Endometrial microvascular endothelial cells (primary cell): ENCODE data around the gene CASP5. TPM values are rescaled to one million over a fixed set of nuclear protein-coding genes. Genes with fewer than 3 reads are reported as not detected.
"Not testable (repeated sequence)": the region's sequence is repeated elsewhere in the genome, so short reads cannot be mapped to it uniquely, and the experiment has no call there.

ENCODE experiments used
- in situ Hi-C: cut with HindIII; loops from 2 replicates; pipeline ENCODE4 v1.10.0; 2017; ENCODE audit warnings: low sequenced_read_pairs, low pct_unique_long_range_greater_than_20kb; ENCODE audit errors: inconsistent ontology term
- total RNA-seq: library from RNA; depleted of rRNA; stranded (reverse); fragments of >200 nt; gene quantifications from one replicate; pipeline ENCODE4 v1.2.3, GENCODE V29; 2015; ENCODE audit errors: inconsistent ontology term

Gene CASP5
- total RNA-seq, 1 donor from 2014 or later: not detected

DNA sequence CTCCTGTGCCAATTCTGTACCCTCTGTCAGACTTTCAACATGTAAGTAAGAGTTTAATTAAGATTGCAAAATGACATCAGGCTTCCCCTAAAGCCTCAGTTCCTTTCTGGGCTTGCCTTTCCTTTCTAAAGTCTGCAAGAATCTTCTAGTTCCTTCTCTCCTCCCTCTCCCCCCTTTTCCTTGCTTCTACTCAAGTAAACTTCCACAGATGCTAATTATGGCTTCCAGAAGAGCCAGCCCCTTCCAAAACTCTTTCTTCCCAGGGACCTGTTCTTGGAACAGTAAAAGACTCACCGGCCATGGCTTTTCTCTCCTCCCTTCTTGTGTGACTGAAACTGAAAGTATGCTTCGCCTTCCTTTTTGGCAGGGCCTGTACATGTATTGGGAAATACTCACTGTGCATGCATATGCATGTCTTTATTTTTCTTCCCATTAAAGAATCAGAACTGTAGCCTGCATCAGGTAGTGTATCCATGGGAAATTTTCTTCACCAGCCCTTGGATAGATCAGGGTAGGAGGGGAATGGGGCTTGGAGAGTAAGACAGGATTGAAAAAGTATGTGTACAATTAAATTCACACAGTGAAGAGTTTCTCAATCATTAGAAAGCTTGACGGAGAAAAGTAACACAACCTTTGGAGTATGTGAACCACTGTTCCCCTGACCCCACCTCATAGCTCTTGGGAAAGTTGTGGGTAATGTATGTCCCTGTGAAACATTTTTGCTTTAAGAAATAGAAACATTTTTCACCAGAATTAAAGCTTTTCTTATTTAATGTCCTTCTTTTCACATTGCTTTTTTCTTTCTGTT, 12.0 kb upstream of the CASP5 start, which contains the start of gene CASP1:
Gene CASP1 (minus strand): TSS at position 332 of the 808 bp plus-strand sequence. CDS start 31 bp downstream, at position 301.
- in situ Hi-C loops: no loop called here

DNA sequence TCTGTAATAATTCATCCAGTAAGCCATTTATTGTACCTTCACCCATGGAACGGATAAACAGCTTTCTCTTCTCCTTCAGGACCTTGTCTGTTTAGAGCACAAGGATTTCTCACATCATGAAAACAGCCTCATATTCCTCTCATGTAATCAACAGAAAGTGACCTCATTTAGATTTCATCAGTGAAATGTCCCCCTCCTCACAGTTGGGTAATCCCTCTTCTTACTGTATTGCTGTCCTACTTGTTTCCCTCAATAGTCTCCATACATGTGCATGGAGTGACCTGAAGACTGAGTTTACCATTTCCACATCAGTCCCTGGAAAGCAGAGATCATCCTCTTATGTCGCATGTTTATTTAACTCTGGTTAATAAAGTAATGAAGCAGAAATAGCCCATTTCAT, 11.4 kb upstream of the CASP5 start:
- in situ Hi-C loops: not testable (repeated sequence)

DNA sequence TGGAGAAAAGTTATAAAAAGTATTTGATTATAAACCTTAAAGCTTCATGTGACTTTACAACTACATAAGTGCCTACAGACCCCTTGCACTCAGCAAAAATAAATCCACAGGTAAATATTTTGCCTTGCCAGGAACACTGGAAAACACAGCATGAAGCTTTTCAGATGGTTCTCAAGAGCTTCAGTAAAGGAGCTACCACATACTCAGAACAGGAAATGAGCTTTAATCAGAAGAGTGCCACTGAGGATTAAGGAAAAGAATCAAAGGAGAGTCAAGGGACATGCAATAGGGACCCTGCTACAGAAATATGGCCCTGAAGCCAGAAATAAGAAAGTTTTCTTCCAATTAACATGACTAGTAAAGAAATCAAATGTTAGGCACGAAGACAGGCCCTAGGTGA, 10.8 kb upstream of the CASP5 start:
- in situ Hi-C loops: no loop called here

DNA sequence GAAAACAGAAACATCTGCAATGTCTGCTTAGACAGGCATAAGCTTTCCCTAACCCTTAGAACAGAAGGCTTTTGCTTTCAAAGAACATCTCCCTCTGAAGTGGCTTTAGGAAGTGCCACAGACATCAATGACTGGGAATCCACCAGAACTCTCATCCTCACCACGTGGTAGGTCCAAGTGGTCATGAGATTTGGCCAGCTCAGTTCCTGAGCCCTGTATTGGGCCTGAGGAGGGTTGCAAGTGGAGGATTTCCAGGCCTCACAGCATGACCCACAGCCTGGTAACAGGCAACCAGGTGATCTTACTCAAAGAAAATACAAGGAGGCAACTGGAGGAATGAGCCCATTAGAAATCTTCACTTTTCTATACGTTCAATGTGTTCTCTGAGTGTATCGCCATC, 10.4 kb upstream of the CASP5 start:
- in situ Hi-C loops: no loop called here

DNA sequence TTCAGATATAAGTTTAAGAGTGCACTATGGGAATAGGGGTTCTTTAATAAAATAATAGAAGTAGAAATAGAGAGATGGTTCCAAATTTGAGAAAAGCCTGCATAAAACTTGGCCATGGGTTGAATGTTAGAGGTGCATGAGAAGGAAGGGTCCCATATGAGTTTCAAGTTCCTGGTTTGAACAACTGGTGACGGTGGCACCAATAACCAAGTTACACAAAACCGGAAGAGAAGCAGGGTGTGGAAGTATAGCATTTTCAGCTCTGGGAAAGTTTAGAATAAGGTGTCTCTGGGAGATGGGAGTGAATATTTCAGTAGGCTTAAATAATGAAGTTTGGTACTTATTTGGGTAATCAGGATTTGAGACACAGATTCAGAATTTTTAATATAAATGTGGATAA, 9.5 kb upstream of the CASP5 start:
- in situ Hi-C loops: no loop called here

- in situ Hi-C loops: no loop called here
Observed at GRCh38 chr11:105027678-105028077, 4.7 kb upstream of the CASP5 start.

- in situ Hi-C loops: no loop called here
Observed at GRCh38 chr11:105024394-105024793, 1.4 kb upstream of the CASP5 start.

GRCh38 chr11:105022527-105022926, 441 bp downstream of the CASP5 start:
- in situ Hi-C loops: no loop called here

GRCh38 chr11:105007463-105007862, 15.5 kb downstream of the CASP5 start:
- in situ Hi-C loops: no loop called here

GRCh38 chr11:105005451-105005845, 17.5 kb downstream of the CASP5 start:
- in situ Hi-C loops: no loop called here

DNA sequence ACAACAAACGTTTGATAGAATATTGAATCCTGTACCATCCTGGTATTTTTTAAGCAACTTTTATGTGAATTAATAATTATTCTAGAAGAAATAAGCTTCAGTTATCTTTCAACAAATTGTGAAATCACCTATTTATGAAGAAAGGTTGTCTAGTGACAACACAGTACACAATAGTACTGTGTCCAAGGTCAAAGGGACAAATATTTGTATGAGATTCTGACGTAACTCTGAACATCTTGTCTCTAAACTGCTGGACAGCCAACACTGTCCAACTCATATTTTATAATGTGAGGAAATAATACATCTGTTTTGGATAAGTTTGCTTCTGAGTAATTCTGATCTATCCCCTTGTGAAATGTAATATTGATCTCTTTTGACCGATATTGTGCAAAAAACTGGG, 18.9 kb downstream of the CASP5 start:
- in situ Hi-C loops: no loop called here

GRCh38 chr11:105003151-105003550, 19.8 kb downstream of the CASP5 start:
- in situ Hi-C loops: no loop called here

DNA sequence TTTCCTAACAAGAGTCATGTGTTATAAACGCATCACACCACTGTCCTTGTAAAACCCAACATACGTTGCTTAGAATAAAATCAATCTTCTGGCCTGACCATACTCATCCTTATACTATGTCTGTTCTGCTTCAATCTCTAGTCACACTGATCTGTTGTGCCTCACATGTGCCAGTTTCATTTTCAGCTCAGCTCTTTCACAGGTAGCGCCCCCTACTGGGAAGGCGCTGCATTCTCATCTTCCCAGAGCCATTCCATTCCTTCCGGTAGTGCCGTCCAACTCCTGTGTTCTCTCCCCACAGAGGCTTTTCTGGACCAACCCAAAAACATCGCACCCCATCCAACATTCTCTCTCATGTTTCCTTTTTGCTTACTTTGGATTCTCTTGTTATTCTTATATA, 22.2 kb downstream of the CASP5 start:
- in situ Hi-C loops: no loop called here

- in situ Hi-C loops: no loop called here
Observed at GRCh38 chr11:105000167-105000566, 22.8 kb downstream of the CASP5 start.

GRCh38 chr11:104999721-105000120, 23.2 kb downstream of the CASP5 start:
- in situ Hi-C loops: no loop called here

- in situ Hi-C loops: no loop called here
Observed at GRCh38 chr11:104997288-104997687, 25.7 kb downstream of the CASP5 start.

DNA sequence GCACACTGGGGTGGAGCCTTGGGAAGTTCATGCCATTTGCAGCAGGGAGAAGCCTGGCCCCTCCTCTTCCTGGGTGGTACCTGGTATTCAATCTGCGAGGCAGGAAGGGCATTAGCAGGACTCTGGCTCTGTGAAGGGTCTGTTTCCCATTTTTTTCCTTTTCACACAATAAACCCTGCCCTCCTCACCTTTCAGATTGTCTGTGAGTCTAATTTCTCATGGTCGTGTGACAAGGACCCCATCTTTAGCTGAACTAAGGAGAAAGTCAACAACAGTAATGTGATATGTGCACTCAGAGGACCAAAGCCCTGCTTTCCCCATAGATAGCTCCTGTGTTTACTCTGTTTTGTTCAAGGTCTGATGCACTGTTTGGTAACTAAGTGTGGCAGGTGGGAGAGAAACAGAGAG, 28.0 kb downstream of the CASP5 start:
- in situ Hi-C loops: no loop called here

DNA sequence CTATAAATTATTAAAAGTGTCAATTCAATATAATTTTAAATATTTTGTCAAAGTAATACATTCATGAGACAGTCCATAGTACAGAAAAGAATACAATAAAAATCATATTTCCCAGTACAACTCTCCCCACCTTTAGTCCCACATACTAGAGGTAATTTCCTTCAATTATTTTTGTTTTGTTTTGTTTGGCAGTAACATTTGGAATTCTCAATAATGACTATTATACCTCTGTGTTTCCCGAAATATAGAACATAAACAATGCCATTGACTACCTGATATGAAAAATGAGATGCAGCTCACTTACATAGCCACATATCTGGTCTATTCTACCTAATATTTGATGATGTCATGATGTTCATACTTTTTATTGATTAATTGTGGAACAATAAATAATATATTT, 30.2 kb downstream of the CASP5 start:
- in situ Hi-C loops: no loop called here

DNA sequence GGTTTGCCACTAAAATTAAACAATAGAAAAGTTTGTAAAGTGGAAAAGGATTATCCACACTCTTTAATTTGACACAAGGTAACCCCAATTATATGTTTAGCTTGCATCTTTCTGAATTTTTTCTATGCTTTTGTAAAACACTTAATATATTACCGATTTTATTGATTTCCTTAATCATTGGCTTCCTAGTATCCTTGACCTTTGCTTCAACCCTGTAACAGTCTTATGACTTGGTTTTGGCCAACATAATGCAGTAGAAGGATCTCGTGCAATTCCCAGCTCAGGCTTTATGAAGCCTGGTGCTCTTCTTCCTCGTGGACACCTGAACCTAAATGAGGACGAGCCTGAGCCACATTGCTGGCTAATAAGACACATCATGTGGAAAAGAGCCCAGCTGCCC, 31.0 kb downstream of the CASP5 start:
- in situ Hi-C loops: no loop called here

DNA sequence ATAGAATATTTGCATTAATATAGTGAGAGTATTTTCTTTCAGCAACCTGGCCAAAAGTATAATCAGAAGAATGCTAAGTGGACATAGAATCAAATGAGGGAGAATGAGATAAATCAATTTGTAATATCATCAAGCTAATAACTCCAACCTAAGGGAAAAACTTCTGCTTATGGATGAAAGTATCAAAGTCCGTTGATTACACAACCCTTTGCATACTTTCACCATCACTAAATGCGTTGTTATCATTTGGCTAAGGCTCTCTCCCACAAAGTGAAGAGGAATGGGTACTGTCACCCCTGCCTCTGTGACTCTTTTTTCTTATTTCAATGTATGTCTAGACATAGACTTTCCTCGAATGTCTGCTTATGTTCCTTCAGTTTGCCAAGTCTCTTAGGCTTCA, 38.2 kb downstream of the CASP5 start:
- in situ Hi-C loops: no loop called here

DNA sequence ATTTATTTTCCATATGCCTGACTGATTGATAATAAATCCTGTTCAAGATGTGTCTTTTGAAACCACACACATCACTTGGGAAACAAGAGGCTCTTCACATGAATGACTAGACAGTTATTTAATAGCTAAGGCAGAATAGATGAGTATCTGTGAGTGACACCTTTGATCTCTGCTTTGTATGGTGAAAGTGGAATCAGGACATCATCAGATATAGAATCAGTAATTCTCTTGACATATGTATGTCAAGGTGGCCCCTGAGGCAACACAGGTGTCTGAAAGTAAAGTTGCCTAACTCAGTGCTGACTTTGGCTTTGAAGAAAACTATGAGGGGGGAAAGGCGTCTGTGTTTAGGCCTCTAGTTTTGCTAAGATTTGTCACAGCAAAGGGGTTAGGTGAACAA, 43.1 kb downstream of the CASP5 start:
- in situ Hi-C loops: no loop called here
